Keratinocyte (primary cell): Measurements from ENCODE around the gene CEBPE. TPM values are rescaled to one million over a fixed set of nuclear protein-coding genes. Genes with fewer than 3 reads are reported as not detected.

Experiments used
- DNase-seq: peaks from one replicate; pipeline ENCODE4 v3.0.0-alpha.2; 2011; ENCODE audit warnings: low read depth, missing footprints, low spot score
- FAIRE-seq: peaks from 2 replicates; lab custom pipeline; 2011; peaks lifted over from hg19 to GRCh38; lab: Jason Lieb, UNC
- H2AFZ ChIP-seq: 2 replicates; pipeline ENCODE4 v1.6.0; 2012; ENCODE audit warnings: low read length, control low read depth, inconsistent platforms; ENCODE audit not compliant: control insufficient read depth
- H3K27ac ChIP-seq: 2 replicates; pipeline ENCODE4 v1.5.1; 2011; ENCODE audit warnings: low read length; ENCODE audit not compliant: control insufficient read depth, insufficient read depth
- H3K27me3 ChIP-seq: 3 replicates; pipeline ENCODE4 v1.6.0; 2011; ENCODE audit warnings: low read length; ENCODE audit not compliant: control insufficient read depth, insufficient read depth; ENCODE audit errors: extremely low read depth
- H3K36me3 ChIP-seq, 2 experiments: 2 replicates in 1 of 2; 3 replicates in 1 of 2; pipeline ENCODE4 v1.5.1; 2011; ENCODE audit warnings: low read length in 2 of 2, mild to moderate bottlenecking in 1 of 2; ENCODE audit not compliant: control insufficient read depth in 2 of 2, insufficient read depth in 2 of 2; ENCODE audit errors: extremely low read depth in 1 of 2
- H3K4me1 ChIP-seq: 3 replicates; pipeline ENCODE4 v1.5.1; 2011; ENCODE audit warnings: low read length; ENCODE audit not compliant: control insufficient read depth, insufficient read depth; ENCODE audit errors: extremely low read depth
- H3K4me2 ChIP-seq: 3 replicates; pipeline ENCODE4 v1.6.0; 2011; ENCODE audit warnings: low read depth, low read length; ENCODE audit not compliant: control insufficient read depth, insufficient read depth; ENCODE audit errors: extremely low read depth
- H3K4me3 ChIP-seq, 3 experiments: fragments of 200-600 bp in 1 of 3; sonication (generic) in 1 of 3; 2 replicates in 2 of 3; 3 replicates in 1 of 3; pipeline ENCODE4 v1.5.1; 2011 to 2016; ENCODE audit warnings: low read length in 3 of 3, mild to moderate bottlenecking in 3 of 3, control low read depth in 2 of 3, inconsistent platforms in 1 of 3, low read depth in 1 of 3, mixed read lengths in 1 of 3, mixed run types in 1 of 3, moderate library complexity in 1 of 3; ENCODE audit not compliant: control insufficient read depth in 2 of 3, insufficient read depth in 2 of 3; ENCODE audit errors: extremely low read depth in 1 of 3
- H3K79me2 ChIP-seq: 2 replicates; pipeline ENCODE4 v1.6.0; 2012; ENCODE audit warnings: low read length; ENCODE audit not compliant: control insufficient read depth, insufficient read depth
- H3K9ac ChIP-seq: 3 replicates; pipeline ENCODE4 v1.6.0; 2011; ENCODE audit warnings: low read length; ENCODE audit not compliant: control insufficient read depth, insufficient read depth; ENCODE audit errors: extremely low read depth
- H3K9me1 ChIP-seq: 3 replicates; pipeline ENCODE4 v1.6.0; 2011; ENCODE audit warnings: low read length; ENCODE audit not compliant: control insufficient read depth, insufficient read depth; ENCODE audit errors: extremely low read depth
- H3K9me3 ChIP-seq: 2 replicates; pipeline ENCODE4 v1.5.1; 2012; ENCODE audit warnings: low read depth, low read length; ENCODE audit not compliant: control insufficient read depth
- H4K20me1 ChIP-seq: 3 replicates; pipeline ENCODE4 v1.6.0; 2011; ENCODE audit warnings: low read length; ENCODE audit not compliant: control insufficient read depth, insufficient read depth; ENCODE audit errors: extremely low read depth
- EZH2 ChIP-seq: IDR thresholded peaks from one replicate; pipeline ENCODE4 v1.6.1; 2012; ENCODE audit warnings: inconsistent platforms, mild to moderate bottlenecking, low read length, moderate library complexity
- dilution Hi-C: fragments of 300-500 bp; cut with MboI; formaldehyde crosslinking; loops from one replicate; pipeline ENCODE4 v1.7.0; 2020; ENCODE audit warnings: low sequenced_read_pairs; ENCODE audit not compliant: extremely low pct_ligation_motif_present
- polyA plus RNA-seq, 5 experiments: library from polyadenylated mRNA; depleted of rRNA in 3 of 5; stranded (reverse) in 3 of 5; stranded (forward) in 1 of 5; unstranded in 1 of 5; fragments of >200 nt; gene quantifications; 1 replicate in 1 of 5; 2 replicates in 3 of 5; 3 replicates in 1 of 5; pipeline versions ENCODE4 v1.2.1 to v1.2.3, GENCODE V29; 2011 to 2012; ENCODE audit warnings: missing spikeins in 2 of 5, low read depth in 1 of 5, low replicate concordance in 1 of 5
- TF ChIP-seq, protein P1 (sequence below), 3 experiments: IDR thresholded peaks in 1 of 3; conservative IDR thresholded peaks in 1 of 3; optimal IDR thresholded peaks in 1 of 3; 2 replicates in 2 of 3; 3 replicates in 1 of 3; pipeline versions ENCODE3 to v1.5.1; 2011; ENCODE audit warnings: low read length in 3 of 3, mild to moderate bottlenecking in 3 of 3, moderate library complexity in 2 of 3, control low read depth in 1 of 3, inconsistent platforms in 1 of 3; ENCODE audit not compliant: insufficient read depth in 2 of 3; ENCODE audit errors: extremely low read depth in 1 of 3

CEBPE gene
- polyA plus RNA-seq, 1 donor (not counting 4 experiments of a cell fraction or from before 2014, with no cell fraction given): not detected

DNA sequence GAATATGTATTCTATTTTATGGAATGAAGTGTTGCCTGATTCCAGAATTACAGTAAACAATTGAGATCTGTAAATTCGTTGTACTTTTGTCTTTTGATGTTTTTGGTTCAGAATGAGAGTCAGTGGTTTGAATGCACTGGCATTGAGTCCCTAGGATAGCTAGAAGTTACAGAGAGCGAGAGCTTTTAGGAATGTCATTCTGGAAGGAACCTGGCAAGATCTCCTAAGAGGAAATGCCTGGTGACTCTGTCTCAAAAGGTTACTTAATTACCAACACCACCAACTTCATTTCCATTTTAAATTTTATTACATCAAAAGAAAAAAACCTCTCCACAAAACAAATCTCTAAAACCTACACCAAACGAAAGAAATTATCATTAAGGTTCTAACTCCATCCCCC is 6.0 kb upstream of the CEBPE start:
- no peak overlapping the region for H3K4me2 ChIP-seq
- H3K27ac ChIP-seq: no peak overlapping the region
- no peak overlapping the region for H2AFZ ChIP-seq
- peaks cover 6 to 12% of the 10 kb centered on the region in 2 experiments for H3K36me3 ChIP-seq
- TF ChIP-seq, protein P1, sequence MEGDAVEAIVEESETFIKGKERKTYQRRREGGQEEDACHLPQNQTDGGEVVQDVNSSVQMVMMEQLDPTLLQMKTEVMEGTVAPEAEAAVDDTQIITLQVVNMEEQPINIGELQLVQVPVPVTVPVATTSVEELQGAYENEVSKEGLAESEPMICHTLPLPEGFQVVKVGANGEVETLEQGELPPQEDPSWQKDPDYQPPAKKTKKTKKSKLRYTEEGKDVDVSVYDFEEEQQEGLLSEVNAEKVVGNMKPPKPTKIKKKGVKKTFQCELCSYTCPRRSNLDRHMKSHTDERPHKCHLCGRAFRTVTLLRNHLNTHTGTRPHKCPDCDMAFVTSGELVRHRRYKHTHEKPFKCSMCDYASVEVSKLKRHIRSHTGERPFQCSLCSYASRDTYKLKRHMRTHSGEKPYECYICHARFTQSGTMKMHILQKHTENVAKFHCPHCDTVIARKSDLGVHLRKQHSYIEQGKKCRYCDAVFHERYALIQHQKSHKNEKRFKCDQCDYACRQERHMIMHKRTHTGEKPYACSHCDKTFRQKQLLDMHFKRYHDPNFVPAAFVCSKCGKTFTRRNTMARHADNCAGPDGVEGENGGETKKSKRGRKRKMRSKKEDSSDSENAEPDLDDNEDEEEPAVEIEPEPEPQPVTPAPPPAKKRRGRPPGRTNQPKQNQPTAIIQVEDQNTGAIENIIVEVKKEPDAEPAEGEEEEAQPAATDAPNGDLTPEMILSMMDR (optimal IDR thresholded peaks at IDR 0.05 in 1 of 3, IDR thresholded peaks at IDR 0.05 in 1 of 3, conservative IDR thresholded peaks at IDR 0.05 in 1 of 3; ENCODE audit: extremely low read depth in 1 of 3, insufficient read depth in 2 of 3, low read length in 3 of 3): no peak
- TF ChIP-seq EZH2: no peak
- DNase-seq (no peak), FAIRE-seq (no peak)
- no peak overlapping the region for H3K4me3 ChIP-seq
- no peaks in the 10 kb centered on the region for H3K27me3 ChIP-seq
- peaks cover 19% of the 10 kb centered on the region for H3K4me1 ChIP-seq
- H3K9me3 ChIP-seq: no peaks in the 10 kb centered on the region
- H4K20me1 ChIP-seq: no peaks in the 10 kb centered on the region
- no peaks in the 10 kb centered on the region for H3K9me1 ChIP-seq
- dilution Hi-C loops: no loop called here
- no peaks in the 10 kb centered on the region for H3K79me2 ChIP-seq
- no peak overlapping the region for H3K9ac ChIP-seq

DNA sequence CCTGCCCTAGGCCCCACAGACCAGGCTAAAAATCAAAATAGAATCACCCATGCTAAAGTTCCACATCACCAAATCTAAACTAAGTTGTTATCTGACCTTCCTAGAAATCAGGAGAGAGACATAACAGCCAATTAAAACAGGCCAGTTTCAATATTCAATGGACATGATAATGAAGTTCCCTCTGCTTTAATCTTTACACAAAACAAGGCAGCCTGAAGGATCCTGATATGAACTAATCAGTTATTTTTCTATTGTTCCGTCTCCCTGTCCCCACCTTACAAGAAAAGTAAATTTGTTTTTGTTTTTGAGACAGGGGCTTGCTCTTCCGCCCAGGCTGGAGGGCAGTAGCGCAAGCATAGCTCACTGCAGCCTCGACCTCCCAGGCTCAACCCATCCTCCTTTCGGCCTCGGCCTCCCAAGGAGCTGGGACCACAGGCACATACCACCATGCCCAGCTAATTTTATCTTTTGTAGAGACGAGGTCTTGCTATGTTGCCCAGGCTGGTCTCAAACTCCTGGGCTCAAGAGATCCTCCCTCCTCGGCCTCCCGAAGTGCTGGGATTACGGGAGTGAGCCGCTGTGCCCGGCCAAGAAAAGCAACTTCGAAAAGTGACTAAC is 5.4 kb upstream of the CEBPE start:
- Histone ChIP-seq H4K20me1 (no peaks in the 10 kb centered on the region), H3K4me1 (peaks cover 18% of the 10 kb centered on the region), H3K79me2 (no peaks in the 10 kb centered on the region), H3K36me3 (peaks cover 4 to 12% of the 10 kb centered on the region in 2 experiments), H3K9ac (no peak overlapping the region), H3K9me1 (no peaks in the 10 kb centered on the region), H3K4me2 (no peak overlapping the region), H2AFZ (no peak overlapping the region), H3K27me3 (no peaks in the 10 kb centered on the region), H3K9me3 (no peaks in the 10 kb centered on the region), H3K27ac (no peak overlapping the region), H3K4me3 (no peak overlapping the region)
- DNase-seq: no peak
- dilution Hi-C loops: no loop called here
- no peak for TF ChIP-seq EZH2
- TF ChIP-seq, protein P1 (optimal IDR thresholded peaks at IDR 0.05 in 1 of 3, IDR thresholded peaks at IDR 0.05 in 1 of 3, conservative IDR thresholded peaks at IDR 0.05 in 1 of 3; ENCODE audit: extremely low read depth in 1 of 3, insufficient read depth in 2 of 3, low read length in 3 of 3): no peak
- no peak for FAIRE-seq
